Breast epithelium (tissue), 3 donors: ENCODE measurements around the gene CDH23.

ENCODE experiments used
- CTCF ChIP-seq, 3 donors: fragments of 450-650 bp; IDR thresholded peaks; one replicate each; pipeline ENCODE4 v1.5.1; 2016 to 2017; ENCODE audit warnings: antibody characterized with exemption in 3 of 3, mild to moderate bottlenecking in 3 of 3, moderate library complexity in 3 of 3
- POLR2AphosphoS5 ChIP-seq, 3 donors: sonication (generic); formaldehyde crosslinking; IDR thresholded peaks; one replicate each; pipeline ENCODE4 v1.6.1; 2017; ENCODE audit warnings: antibody characterized with exemption in 3 of 3

DNA sequence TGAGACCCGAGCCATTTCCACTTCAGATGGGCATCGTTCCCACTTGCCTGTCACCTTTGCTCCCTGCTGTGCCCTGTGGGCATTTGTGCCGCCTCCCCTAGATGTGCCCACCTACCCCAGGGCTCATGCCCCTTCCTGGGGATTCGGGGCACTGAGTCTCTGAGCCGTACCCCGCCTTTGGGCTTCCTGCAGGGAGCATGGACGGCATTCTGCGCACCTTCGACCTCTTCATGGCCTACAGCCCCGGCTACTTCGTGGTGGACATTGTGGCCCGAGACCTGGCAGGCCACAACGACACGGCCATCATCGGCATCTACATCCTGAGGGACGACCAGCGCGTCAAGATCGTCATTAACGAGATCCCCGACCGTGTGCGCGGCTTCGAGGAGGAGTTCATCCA is 412.9 kb downstream of the CDH23 start:
- TF ChIP-seq POLR2AphosphoS5 (IDR thresholded peaks at IDR 0.05), result no peak
- no peak for TF ChIP-seq CTCF (IDR thresholded peaks at IDR 0.05)
